ENCODE results near the gene PLD6.

GRCh38 chr17:17203173-17203730 lies 2.9 kb downstream of the PLD6 start:
- TF ChIP-seq POLR2A (IDR thresholded peaks at IDR 0.05; ENCODE audit: low read length) (no peak), GATA1 (IDR thresholded peaks at IDR 0.05; ENCODE audit: low read depth, low read length) (no peak)
